GM20000 (cell line): ENCODE measurements around the gene NKX3-2.
A peak's percentile ranks its signal among the peaks of the same experiment; 100 is the strongest.

ENCODE experiments used
- DNase-seq: peaks from one replicate; pipeline ENCODE4 v3.0.0; 2012; ENCODE audit warnings: low spot score
- CTCF ChIP-seq: IDR thresholded peaks from 2 replicates; pipeline ENCODE4 v1.5.1; 2012; ENCODE audit warnings: mild to moderate bottlenecking, control low read depth; ENCODE audit errors: extremely low read depth, missing control alignments

The NKX3-2 gene

GRCh38 chr4:13536607-13537006, 7.7 kb downstream of the NKX3-2 start:
- no peak for TF ChIP-seq CTCF
- no peak for DNase-seq

GRCh38 chr4:13535708-13536361, 8.5 kb downstream of the NKX3-2 start:
- TF ChIP-seq CTCF, result no peak
- peak; percentile 18 for DNase-seq

- no peak for DNase-seq
- no peak for TF ChIP-seq CTCF
Measured at GRCh38 chr4:13535118-13535517, 9.2 kb downstream of the NKX3-2 start.

GRCh38 chr4:13534344-13535063, 9.8 kb downstream of the NKX3-2 start:
- DNase-seq, result peak; percentile 20
- TF ChIP-seq CTCF, result no peak

- DNase-seq, result peak; percentile 10
- TF ChIP-seq CTCF, result no peak
Measured at GRCh38 chr4:13533670-13534343, 10.5 kb downstream of the NKX3-2 start.

GRCh38 chr4:13531625-13531998, 12.7 kb downstream of the NKX3-2 start:
- DNase-seq, result no peak
- TF ChIP-seq CTCF, result no peak
